GM19468 (cell line): Measurements from ENCODE around the gene SOX5.

Experiments
- ATAC-seq: cut with Tn5 transposase; IDR thresholded peaks from one replicate; pipeline ENCODE4 v1.9.1; 2021; ENCODE audit warnings: mild to moderate bottlenecking, moderate library complexity, moderate number of reproducible peaks; ENCODE audit not compliant: unreplicated experiment; ENCODE audit errors: extremely low read depth

The SOX5 gene

DNA sequence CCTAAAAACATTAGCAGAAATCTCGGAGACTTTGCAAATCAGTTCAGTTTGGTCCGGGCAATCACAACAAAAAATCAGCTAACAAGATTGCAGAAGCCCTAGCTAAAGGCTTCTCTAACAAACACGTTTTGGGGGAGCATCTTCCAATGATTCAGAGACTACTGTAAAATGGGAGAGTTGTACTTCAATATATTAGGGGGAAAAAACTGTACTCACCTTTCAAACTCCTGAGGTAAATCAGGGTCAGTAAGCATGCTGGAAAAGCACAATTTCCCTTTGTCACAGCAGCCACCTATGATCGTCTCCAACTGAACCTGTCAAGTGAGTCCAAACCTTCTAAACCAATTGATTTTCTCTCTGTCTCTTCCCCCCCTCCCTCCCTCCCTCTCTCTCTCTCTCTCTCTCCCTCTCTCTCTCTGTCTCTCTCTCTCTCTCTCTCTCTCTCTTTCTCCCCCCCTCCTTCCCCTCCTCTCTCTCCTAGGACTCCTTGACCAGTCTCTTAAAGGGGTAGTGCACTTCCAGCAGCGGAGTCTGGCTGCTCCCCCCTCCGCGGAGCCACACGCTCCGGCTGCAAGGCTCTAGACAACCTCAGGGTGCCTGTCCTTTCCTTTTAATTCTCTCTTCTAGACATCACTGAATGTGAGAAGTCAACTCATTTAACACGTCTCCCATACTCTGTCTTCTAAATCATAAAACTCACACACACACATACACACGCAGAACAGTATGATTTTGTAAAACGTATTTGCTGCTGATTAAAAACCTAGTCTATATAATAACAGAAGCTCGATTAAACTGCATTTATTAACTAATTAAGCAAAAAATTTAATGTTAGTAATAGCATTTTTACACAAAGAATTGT is at the start of gene SOX5:
Gene SOX5 (minus strand): TSS at position 323 of the 862 bp plus-strand sequence. CDS start 69 bp downstream, at position 254.
- ATAC-seq = no peak

DNA sequence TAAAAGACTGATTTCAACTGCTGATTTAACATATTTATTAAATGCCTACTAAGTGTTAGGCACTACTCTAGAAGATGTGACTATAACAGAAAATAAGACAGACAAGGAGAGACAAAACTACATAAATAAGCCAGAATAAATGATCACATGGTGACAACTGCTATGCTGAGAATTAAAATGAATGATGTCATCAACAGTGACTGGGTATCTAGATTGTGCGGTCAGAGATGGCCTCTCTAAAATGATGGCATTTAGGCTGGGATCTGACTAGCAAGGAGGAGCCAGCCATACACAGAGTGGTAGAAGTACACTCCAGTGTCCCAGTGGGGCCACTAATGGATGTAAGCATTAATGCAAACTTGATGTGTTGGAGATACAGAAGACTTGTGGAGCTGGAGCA is 37.6 kb upstream of the SOX5 start:
- no peak for ATAC-seq

DNA sequence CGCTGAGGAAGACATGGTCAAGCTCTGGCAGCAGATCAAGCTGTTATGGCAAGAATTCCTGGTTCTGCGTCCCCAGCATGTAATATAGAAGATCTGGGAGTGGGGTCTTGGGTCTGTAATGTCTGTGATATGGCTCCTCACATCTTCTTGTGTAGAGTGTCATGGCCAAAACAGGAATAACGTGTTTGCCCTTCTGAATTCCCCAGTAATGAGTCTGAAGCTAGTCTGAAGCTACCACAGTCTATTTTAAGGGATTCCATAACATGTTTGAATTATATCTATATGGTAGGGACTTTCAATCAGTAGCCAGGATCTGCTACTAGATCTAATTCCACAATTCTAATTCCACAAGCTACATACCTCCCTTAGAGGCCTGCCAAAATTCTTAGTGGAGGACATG is 31.4 kb upstream of the SOX5 start:
- no peak for ATAC-seq

- no peak for ATAC-seq
These were observed 15.3 kb upstream of the SOX5 start for GRCh38 chr12:23964812-23965211.

DNA sequence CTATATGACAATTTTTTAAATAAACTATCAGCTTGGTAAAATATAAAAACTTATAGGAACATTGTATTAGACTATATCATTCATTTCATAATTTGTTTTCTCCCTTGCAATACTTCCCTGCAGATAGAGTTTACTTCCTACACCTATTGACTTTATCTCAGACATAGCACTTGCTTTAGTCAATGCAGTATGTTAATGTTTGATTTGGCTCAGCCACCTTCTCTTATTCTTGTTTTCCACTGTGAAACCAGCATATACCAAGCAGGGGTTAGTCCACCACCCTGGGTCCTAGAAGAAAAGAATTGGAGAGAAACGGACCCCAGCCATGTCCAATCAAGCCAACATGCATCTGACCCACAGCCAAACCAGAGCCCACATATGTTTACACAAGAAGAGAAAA is 10.4 kb upstream of the SOX5 start:
- no peak for ATAC-seq

DNA sequence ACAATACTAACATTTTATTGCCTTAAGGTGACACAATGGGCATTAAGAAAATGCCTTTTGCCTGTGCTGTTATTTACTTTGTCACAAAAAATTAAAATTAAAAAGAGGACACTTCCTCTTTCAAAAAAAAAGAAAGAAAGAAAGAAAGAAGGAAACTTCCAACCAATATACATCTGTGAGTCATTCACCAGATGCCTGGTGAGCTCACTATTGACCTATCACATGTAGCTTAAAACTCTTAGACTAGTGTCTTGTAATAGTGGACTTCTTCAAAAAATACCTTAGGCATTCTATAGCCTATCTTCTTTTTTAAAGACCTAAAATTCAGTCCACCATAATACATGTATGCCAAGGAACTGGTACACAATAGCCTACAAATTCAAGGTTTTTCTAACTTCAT is 4.9 kb upstream of the SOX5 start:
- ATAC-seq = no peak

GRCh38 chr12:23952071-23952470 is 2.6 kb upstream of the SOX5 start:
- no peak for ATAC-seq

- ATAC-seq = no peak
These were observed 1.4 kb upstream of the SOX5 start for GRCh38 chr12:23950775-23951451.

- ATAC-seq = no peak
These were observed 822 bp upstream of the SOX5 start for GRCh38 chr12:23950210-23950774.

- ATAC-seq = no peak
These were observed 1.2 kb downstream of the SOX5 start for GRCh38 chr12:23948291-23948690.

GRCh38 chr12:23947395-23947794 is 2.1 kb downstream of the SOX5 start:
- no peak for ATAC-seq

DNA sequence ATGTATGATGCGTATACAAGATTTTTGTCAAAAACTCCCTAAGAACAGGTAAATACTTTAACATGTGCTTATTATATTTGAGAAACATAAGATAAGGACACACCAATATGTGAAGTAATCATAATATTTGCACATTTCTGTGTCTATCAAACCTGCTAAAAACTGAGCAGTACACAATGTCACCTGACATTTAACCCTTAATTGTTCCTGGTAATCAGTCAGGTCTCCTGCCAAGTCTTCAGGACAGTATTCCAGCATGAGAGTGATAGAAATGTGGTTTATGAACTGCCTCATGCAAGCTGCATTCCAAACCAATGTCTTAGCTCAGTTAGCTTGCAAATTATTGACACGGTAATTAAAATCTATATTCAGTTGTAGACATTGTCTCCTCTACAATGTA is 4.2 kb downstream of the SOX5 start:
- ATAC-seq = no peak

GRCh38 chr12:23944067-23944466 is 5.4 kb downstream of the SOX5 start:
- no peak for ATAC-seq

GRCh38 chr12:23942841-23943240 is 6.6 kb downstream of the SOX5 start:
- ATAC-seq = no peak

DNA sequence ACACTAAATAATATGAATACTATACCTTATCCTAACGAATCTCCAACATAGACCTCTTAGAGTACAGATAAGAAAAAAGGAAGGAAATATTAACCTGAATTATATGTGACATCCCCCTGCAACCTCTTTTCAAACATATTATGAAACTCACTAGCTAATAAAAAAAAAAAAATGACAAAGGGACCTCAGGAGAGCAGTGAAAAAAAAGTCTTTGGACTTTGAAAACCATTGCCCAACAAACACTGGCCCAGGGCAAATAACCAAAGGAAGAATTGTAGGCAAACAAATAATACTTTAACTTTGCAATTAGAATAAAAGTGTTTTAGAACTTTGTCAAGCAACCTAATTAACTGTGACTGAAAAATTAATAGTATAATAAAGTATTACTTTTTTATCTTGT is 7.7 kb downstream of the SOX5 start:
- no peak for ATAC-seq

DNA sequence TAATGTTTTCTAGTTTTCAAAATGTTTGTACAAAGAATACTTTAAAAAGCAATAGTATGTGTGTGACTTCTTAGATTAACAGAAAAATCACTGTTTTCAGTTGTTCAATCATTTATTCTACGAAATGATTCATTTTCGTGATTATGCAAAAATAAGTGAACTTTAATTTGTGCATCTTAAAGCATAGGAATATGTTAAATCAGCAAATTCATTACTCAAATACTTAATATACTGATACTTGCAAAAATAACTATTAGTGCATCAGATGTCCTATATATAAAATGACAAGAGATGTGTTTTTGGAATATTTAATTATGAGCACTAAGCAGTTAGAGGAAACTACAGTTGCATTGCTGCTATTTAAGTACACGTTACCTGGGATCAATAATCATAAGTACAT is 11.0 kb downstream of the SOX5 start:
- ATAC-seq = no peak

GRCh38 chr12:23931176-23931575 is 18.3 kb downstream of the SOX5 start:
- no peak for ATAC-seq

- no peak for ATAC-seq
These were observed 18.9 kb downstream of the SOX5 start for GRCh38 chr12:23930599-23930998.

GRCh38 chr12:23929906-23930305 is 19.6 kb downstream of the SOX5 start:
- no peak for ATAC-seq

- ATAC-seq = no peak
These were observed 21.6 kb downstream of the SOX5 start for GRCh38 chr12:23927907-23928306.

DNA sequence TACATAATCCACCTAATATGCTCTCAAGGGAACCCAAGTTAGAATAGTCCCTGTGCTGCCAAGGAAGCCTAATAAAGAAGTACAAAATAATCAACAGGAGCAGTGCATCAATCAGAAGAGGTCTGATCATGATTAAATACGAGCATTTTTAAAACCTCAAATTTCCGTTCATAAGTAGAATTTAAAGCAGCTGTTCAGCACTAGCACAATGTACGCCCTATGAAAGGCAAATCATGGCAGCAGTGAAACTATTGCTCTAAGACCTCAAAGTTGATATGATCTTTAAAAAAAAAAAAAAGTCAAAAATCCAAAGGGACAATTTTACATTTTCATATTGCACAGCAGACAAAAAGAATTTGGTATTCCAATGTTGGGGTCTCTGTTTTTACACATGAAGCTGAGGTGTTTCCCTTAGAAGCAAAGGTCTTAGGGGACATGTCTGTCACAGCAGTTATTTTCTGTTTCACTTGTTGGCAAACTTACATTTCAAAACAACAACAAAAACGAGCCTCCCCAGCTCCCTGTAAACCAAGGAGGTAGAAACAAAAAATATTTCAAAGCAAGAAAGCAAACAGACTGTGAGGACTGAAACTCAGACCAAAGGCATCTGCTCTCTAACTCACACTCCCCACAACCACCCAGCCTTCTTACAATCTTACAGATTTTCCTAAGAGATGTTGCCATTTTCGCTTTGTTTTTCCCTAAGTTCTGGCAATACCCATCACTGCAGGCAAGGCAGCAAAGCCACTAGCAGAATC is 28.2 kb downstream of the SOX5 start:
- no peak for ATAC-seq
